ENCODE results near the gene MARCHF3. TPM values are rescaled to one million over a fixed set of nuclear protein-coding genes. Genes with fewer than 3 reads are reported as not detected.

MARCHF3 gene
- polyA plus RNA-seq, 1 donor from 2014 or later, result 3.9 TPM

DNA sequence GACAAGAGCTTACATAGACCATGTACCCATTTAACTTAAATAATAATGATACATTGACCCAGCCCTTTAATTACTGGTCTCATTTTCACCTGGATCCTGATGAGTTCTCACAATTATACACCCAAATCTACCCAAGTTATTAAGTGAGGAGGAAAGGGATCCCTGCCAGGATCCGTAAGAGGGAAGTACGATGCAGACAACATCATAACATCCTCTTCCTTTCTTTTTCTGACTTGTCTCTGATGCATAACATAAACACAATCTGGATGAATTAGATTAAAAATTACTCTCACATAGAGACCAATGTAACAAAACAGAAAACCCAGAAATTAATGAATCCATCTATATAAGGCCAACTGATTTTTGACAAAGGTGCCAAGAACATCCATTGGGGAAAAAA is 17.0 kb downstream of the MARCHF3 start:
- H4K20me1 ChIP-seq (ENCODE audit: insufficient read depth), result no peaks in the 10 kb centered on the region
- H3K9ac ChIP-seq (ENCODE audit: low read length), result no peak overlapping the region
- H3K9me2 ChIP-seq (ENCODE audit: insufficient read depth, low read length), result no peaks in the 10 kb centered on the region
- H3K36me3 ChIP-seq (ENCODE audit: insufficient read depth, low read length), result no peaks in the 10 kb centered on the region
- TF ChIP-seq SMC3 (conservative IDR thresholded peaks at IDR 0.05; ENCODE audit: poor library complexity) (no peak), MXI1 (conservative IDR thresholded peaks at IDR 0.05; ENCODE audit: poor library complexity, severe bottlenecking) (no peak), EP300 (conservative IDR thresholded peaks at IDR 0.05; ENCODE audit: poor library complexity, severe bottlenecking) (no peak), TAF1 (IDR thresholded peaks at IDR 0.05; ENCODE audit: low read depth) (no peak), EZH2 (IDR thresholded peaks at IDR 0.05; ENCODE audit: borderline replicate concordance, insufficient read depth, low read length, poor library complexity, severe bottlenecking) (no peak), POLR2AphosphoS5 (IDR thresholded peaks at IDR 0.05) (no peak), RAD21 (conservative IDR thresholded peaks at IDR 0.05) (no peak)
- TF ChIP-seq, protein P1, sequence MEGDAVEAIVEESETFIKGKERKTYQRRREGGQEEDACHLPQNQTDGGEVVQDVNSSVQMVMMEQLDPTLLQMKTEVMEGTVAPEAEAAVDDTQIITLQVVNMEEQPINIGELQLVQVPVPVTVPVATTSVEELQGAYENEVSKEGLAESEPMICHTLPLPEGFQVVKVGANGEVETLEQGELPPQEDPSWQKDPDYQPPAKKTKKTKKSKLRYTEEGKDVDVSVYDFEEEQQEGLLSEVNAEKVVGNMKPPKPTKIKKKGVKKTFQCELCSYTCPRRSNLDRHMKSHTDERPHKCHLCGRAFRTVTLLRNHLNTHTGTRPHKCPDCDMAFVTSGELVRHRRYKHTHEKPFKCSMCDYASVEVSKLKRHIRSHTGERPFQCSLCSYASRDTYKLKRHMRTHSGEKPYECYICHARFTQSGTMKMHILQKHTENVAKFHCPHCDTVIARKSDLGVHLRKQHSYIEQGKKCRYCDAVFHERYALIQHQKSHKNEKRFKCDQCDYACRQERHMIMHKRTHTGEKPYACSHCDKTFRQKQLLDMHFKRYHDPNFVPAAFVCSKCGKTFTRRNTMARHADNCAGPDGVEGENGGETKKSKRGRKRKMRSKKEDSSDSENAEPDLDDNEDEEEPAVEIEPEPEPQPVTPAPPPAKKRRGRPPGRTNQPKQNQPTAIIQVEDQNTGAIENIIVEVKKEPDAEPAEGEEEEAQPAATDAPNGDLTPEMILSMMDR (IDR thresholded peaks at IDR 0.05; ENCODE audit: poor library complexity, severe bottlenecking), result no peak
- TF ChIP-seq, protein P2, sequence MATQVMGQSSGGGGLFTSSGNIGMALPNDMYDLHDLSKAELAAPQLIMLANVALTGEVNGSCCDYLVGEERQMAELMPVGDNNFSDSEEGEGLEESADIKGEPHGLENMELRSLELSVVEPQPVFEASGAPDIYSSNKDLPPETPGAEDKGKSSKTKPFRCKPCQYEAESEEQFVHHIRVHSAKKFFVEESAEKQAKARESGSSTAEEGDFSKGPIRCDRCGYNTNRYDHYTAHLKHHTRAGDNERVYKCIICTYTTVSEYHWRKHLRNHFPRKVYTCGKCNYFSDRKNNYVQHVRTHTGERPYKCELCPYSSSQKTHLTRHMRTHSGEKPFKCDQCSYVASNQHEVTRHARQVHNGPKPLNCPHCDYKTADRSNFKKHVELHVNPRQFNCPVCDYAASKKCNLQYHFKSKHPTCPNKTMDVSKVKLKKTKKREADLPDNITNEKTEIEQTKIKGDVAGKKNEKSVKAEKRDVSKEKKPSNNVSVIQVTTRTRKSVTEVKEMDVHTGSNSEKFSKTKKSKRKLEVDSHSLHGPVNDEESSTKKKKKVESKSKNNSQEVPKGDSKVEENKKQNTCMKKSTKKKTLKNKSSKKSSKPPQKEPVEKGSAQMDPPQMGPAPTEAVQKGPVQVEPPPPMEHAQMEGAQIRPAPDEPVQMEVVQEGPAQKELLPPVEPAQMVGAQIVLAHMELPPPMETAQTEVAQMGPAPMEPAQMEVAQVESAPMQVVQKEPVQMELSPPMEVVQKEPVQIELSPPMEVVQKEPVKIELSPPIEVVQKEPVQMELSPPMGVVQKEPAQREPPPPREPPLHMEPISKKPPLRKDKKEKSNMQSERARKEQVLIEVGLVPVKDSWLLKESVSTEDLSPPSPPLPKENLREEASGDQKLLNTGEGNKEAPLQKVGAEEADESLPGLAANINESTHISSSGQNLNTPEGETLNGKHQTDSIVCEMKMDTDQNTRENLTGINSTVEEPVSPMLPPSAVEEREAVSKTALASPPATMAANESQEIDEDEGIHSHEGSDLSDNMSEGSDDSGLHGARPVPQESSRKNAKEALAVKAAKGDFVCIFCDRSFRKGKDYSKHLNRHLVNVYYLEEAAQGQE (IDR thresholded peaks at IDR 0.05; ENCODE audit: borderline replicate concordance), result no peak
- no peak overlapping the region for H2AFZ ChIP-seq (ENCODE audit: low read depth, low read length)
- H3K79me2 ChIP-seq (replicated peaks; ENCODE audit: insufficient read depth, low read length), result no peaks in the 10 kb centered on the region
- no peaks in the 10 kb centered on the region for H3K27me3 ChIP-seq (ENCODE audit: insufficient read depth, low read depth, low read length)
- H3F3A ChIP-seq (ENCODE audit: insufficient read depth, low read length, poor library complexity, severe bottlenecking), result no peaks in the 10 kb centered on the region
- H3K9me3 ChIP-seq (ENCODE audit: low read length), result no peaks in the 10 kb centered on the region
- H3K4me2 ChIP-seq (ENCODE audit: low read length), result no peak overlapping the region
- no peak overlapping the region for H3K4me3 ChIP-seq (ENCODE audit: low read length)
- no peak overlapping the region for H3K27ac ChIP-seq (ENCODE audit: low read length)

DNA sequence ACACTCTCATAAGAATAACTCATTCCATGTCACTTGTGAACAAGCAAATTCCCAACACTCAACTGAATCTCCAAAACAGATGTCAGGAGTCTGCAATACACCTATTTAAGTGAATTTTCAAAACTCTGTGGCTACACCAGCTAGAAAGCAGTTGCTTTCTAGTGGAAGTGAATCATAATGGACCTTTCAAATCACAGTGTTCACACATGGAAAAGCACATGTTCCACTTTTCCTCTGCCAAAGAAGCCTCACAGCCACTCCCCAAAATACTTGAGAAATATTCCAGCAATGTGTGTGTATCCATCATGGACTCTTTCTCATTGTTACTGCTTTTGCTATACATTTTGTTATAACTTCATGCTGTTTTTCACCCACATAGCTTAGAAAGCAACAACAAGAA is 17.4 kb downstream of the MARCHF3 start:
- Histone ChIP-seq H3K27me3 (ENCODE audit: insufficient read depth, low read depth, low read length) (no peaks in the 10 kb centered on the region), H3K36me3 (ENCODE audit: insufficient read depth, low read length) (no peaks in the 10 kb centered on the region), H3K4me2 (ENCODE audit: low read length) (no peak overlapping the region), H4K20me1 (ENCODE audit: insufficient read depth) (no peaks in the 10 kb centered on the region), H3K9ac (ENCODE audit: low read length) (no peak overlapping the region), H3K9me3 (ENCODE audit: low read length) (no peaks in the 10 kb centered on the region), H3F3A (ENCODE audit: insufficient read depth, low read length, poor library complexity, severe bottlenecking) (no peaks in the 10 kb centered on the region), H3K9me2 (ENCODE audit: insufficient read depth, low read length) (no peaks in the 10 kb centered on the region), H3K79me2 (replicated peaks; ENCODE audit: insufficient read depth, low read length) (no peaks in the 10 kb centered on the region), H2AFZ (ENCODE audit: low read depth, low read length) (no peak overlapping the region), H3K27ac (ENCODE audit: low read length) (no peak overlapping the region), H3K4me3 (ENCODE audit: low read length) (no peak overlapping the region)
- TF ChIP-seq, protein P2 (IDR thresholded peaks at IDR 0.05; ENCODE audit: borderline replicate concordance), result no peak
- TF ChIP-seq EP300 (conservative IDR thresholded peaks at IDR 0.05; ENCODE audit: poor library complexity, severe bottlenecking) (no peak), MXI1 (conservative IDR thresholded peaks at IDR 0.05; ENCODE audit: poor library complexity, severe bottlenecking) (no peak)
- TF ChIP-seq, protein P1 (IDR thresholded peaks at IDR 0.05; ENCODE audit: poor library complexity, severe bottlenecking), result no peak

All from neural cell (in vitro differentiated cells).